ENCODE measurements around the gene HAS3. TPM values are rescaled to one million over a fixed set of nuclear protein-coding genes. Genes with fewer than 3 reads are reported as not detected.

HAS3 gene
- total RNA-seq, 1 experiment from 2014 or later: 1.9 TPM

Other genes with a start within 250 kb of the HAS3 start
- 87.0 and 98.5 TPM in 2 replicates for gene CHTF8, start 26.9 kb downstream of the HAS3 start, total RNA-seq (2014; rRNA removed; shearing (Covaris generic); ENCODE audit: low replicate concordance)
- gene UTP4, start 27.0 kb downstream of the HAS3 start, total RNA-seq (2014; rRNA removed; shearing (Covaris generic); ENCODE audit: low replicate concordance): 22.0 and 31.6 TPM in 2 replicates
- 17.7 and 43.3 TPM in 2 replicates for gene SNTB2, start 81.5 kb downstream of the HAS3 start, total RNA-seq (2014; rRNA removed; shearing (Covaris generic); ENCODE audit: low replicate concordance)
- 18.3 and 32.2 TPM in 2 replicates for gene VPS4A, start 205.7 kb downstream of the HAS3 start, total RNA-seq (2014; rRNA removed; shearing (Covaris generic); ENCODE audit: low replicate concordance)
- 13.5 and 53.9 TPM in 2 replicates for gene PDF, start 224.9 kb downstream of the HAS3 start, total RNA-seq (2014; rRNA removed; shearing (Covaris generic); ENCODE audit: low replicate concordance)
- gene COG8, start 233.9 kb downstream of the HAS3 start, total RNA-seq (2014; rRNA removed; shearing (Covaris generic); ENCODE audit: low replicate concordance): 43.6 and 49.2 TPM in 2 replicates
- gene NIP7, start 234.1 kb downstream of the HAS3 start, total RNA-seq (2014; rRNA removed; shearing (Covaris generic); ENCODE audit: low replicate concordance): 21.8 and 24.4 TPM in 2 replicates
- gene TMED6, start 246.1 kb downstream of the HAS3 start, total RNA-seq (2014; rRNA removed; shearing (Covaris generic); ENCODE audit: low replicate concordance): 1.8 TPM in 1 of 2 replicates, not detected in the other